HG02981 (cell line): ENCODE measurements around the gene TSPAN17.

ENCODE experiments used
- ATAC-seq: cut with Tn5 transposase; IDR thresholded peaks from one replicate; pipeline ENCODE4 v1.9.1; 2021; ENCODE audit warnings: mild to moderate bottlenecking, moderate library complexity; ENCODE audit not compliant: unreplicated experiment

Gene TSPAN17

GRCh38 chr5:176700239-176700847, 53.1 kb downstream of the TSPAN17 start:
- no peak for ATAC-seq

DNA sequence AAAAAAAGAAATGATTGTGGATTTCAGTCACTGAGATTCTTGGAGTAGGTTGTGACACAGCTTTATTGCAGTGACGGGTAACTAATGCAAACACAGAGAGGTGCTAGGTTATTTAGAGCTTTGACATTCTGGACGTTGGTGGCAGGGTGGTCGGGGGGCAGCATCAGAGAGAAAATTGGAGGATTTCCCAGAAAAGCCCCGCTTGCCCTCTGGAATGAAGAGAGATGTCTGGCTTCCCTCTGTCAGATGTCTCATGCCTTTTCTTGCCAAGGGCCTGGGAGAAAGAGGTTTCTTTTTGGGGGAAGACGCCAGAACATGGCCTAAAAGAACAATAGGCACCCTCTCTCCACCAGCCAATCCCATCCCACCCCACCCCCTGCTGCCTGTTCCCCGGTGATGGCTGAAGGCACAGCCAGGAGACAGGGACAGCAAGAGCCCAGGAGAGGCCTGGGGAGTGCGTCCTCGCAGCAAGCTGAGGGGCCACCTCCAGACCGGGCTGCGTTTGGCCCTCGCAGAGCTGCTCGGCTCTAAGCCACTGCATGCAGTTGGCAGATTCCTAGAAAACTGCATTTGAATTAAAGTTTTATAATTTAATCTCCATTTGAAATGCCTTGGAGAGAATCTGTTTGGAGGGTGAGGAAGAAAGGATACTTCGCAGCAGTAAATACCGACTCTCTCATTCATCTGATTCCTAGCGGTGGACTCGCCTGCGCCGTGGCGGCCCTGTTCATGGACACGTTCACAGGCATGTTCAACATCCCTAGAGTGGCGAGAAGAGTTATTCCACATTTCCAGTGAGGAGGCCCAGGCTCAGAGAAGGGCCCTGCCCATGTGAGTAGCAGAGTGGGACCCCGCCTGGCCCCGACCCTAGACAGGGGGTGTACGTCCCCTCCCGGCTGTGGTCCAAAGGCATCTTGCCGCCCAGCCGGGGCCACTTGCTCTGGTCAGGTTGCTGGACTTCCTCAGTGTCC, 55.7 kb downstream of the TSPAN17 start:
- ATAC-seq: no peak

- no peak for ATAC-seq
Measured at GRCh38 chr5:176703857-176704256, 56.6 kb downstream of the TSPAN17 start.

DNA sequence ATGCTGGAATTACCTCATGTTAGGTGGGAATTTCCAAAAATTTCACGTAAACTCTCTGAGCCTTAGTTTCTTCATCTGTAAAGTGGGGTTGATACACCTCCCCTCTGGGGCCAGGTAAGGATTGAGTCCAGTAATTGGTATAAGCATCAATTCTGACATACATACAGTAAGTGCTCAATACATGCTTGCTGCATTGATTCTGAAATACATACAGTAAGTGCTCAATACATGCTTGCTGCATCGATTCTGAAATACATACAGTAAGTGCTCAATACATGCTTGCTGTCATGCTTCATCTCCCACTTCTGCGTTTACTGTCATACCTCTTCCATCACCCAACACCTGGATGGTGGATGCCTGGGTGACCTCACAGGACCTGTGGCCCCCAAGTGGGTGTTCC, 57.1 kb downstream of the TSPAN17 start:
- ATAC-seq: no peak

- no peak for ATAC-seq
Measured at GRCh38 chr5:176704817-176705216, 57.5 kb downstream of the TSPAN17 start.
